HG03066 (cell line): ENCODE results near the gene PRSS23.
"Not testable (repeated sequence)": the region's sequence is repeated elsewhere in the genome, so short reads cannot be mapped to it uniquely, and the experiment has no call there.

Experiments
- ATAC-seq: cut with Tn5 transposase; IDR thresholded peaks from one replicate; pipeline ENCODE4 v1.9.1; 2021; ENCODE audit warnings: low read depth; ENCODE audit not compliant: unreplicated experiment

The PRSS23 gene

DNA sequence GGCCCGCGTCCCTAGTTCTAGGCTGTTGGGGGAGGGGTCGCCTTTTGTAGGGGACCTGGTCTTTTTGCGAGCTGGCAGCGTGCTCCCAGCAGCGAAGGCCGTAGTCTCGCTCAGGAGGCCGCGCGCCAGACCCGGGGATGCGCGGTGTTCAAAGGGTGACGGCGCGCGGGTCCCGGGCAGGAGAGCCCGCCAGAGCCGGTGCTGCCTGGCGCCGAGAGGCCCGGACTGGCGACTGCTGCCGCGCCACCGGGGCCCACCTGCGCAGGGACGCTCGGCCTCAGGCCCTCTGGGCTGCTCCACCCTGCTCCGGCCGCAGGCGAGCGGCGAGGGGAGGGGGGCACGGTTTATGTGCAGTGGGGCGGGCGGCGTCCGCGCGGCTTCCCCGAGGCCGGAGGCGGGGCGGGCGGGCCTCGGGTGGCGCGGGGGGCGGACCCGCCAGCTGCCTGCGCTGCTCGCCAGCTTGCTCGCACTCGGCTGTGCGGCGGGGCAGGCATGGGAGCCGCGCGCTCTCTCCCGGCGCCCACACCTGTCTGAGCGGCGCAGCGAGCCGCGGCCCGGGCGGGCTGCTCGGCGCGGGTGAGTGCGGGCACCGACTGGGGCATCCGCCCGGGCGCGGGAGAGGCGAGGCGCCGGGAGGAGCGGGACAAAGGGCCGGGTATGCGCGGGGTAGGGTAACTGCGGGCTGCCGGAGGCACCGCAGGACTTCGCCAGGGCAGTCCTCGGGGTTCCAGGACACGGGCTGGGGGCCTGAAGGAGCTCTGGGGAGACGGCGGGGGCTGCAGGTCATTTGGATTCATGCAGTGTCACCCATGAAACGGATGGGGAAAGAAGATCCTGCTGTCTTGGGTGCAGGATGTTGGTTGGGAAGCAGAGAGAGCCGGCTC lies at the start of gene PRSS23:
TSS of gene PRSS23 (plus strand) at position 467 of the 884 bp plus-strand sequence. CDS start 7,102 bp downstream, outside the sequence.
- no peak for ATAC-seq

DNA sequence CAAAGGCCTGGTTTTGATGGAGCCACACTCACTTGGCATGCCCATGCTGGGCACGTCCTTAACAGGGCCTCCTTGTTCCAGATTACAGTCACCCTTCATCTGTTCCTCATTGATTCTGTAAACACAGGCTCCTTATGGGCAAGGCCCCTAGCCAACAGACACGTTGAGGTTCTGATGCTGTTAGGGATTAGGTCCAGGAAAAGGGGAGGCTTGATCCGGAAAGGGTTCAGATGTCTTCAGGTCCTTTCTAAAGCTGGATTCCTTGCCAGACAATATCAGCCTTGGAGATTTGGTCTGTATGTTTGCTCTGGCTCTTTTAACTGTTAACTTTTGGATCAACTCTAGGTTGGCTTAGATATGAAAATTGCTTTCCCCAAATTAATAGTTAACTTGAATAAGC lies 46.9 kb upstream of the PRSS23 start:
- no peak for ATAC-seq

DNA sequence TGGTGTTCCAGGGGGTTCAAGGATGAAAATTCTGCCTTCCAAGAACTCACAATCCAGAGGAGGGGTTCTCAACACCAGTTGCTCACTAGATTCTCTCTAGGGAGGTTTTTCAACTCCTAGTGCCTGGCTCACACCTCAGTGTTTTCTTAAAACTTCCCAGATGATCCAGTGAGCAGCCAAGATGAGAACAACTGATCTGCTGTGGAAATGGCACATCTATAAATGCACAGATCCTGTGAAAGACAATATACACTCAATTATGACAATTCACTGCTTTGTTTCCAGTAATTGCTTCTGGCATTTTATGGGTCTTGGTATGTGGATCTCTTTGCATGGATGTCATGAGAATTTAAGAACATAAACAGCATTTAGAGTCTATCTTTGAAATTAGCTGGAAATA lies 45.2 kb upstream of the PRSS23 start:
- ATAC-seq = no peak

GRCh38 chr11:86758171-86758570 lies 42.2 kb upstream of the PRSS23 start:
- ATAC-seq = no peak

GRCh38 chr11:86760577-86760976 lies 39.8 kb upstream of the PRSS23 start:
- no peak for ATAC-seq

- ATAC-seq = no peak
Measured at GRCh38 chr11:86761978-86762377, 38.4 kb upstream of the PRSS23 start.

DNA sequence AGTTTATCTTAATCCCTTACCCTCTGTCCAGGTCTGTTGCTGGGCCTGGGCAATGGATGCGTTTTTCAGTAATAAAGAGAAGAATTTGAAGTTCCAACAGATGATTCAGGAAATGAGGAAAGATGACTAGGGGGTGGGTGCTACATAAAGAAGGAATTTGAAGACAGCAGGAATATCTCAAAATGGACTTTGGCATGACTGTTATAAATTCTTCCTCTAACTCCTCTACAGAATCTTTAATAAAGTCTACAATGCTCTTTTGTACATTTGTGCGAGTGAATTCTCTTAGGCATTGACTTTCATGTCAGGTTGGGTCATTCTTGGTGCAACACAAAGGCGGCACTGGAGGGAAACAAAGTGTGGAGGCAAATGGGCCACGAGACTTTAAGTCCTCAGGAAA lies 35.1 kb upstream of the PRSS23 start:
- no peak for ATAC-seq

- no peak for ATAC-seq
Measured at GRCh38 chr11:86765878-86766277, 34.5 kb upstream of the PRSS23 start.

DNA sequence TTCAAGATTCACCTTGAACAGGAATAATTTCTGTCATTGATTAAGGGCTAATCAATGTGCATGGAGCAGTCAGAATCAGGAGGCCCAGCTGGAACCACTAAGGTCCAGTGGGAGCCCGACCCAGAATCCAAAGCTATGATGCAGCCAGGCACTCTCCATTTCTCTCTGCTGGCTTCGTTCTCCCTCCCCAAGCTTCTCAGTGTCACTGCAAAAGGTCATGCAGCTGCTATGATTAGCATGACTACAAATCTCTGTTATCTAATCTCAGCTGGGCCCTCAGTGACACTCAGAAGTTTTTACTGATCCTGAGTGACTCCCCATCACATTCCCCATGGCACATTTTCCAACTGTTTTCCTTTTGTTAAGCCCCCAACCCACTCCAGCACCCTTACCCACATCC lies 31.1 kb upstream of the PRSS23 start:
- no peak for ATAC-seq

GRCh38 chr11:86770473-86771027 lies 29.8 kb upstream of the PRSS23 start:
- not testable (repeated sequence) for ATAC-seq

- ATAC-seq = no peak
Measured at GRCh38 chr11:86772999-86773398, 27.3 kb upstream of the PRSS23 start.

GRCh38 chr11:86773513-86774252 lies 26.7 kb upstream of the PRSS23 start:
- no peak for ATAC-seq

DNA sequence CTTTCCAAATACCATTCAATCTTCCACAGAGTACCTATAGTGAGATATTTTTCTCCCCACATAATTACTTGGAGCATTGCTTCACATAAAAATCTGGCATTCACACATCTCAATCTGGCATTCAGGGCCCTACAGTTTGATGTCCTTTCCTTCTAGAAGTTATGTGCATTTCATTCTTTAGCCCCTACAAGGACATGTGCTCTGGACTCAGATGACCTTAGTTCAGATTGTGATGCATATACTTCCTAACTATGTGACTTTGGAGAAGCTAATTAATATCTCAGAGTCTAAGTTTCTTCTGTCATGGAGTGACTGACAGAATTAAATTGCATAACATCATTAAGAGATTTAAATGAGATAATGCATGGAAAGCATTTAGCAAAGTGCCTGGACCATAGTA lies 25.9 kb upstream of the PRSS23 start:
- ATAC-seq = no peak

DNA sequence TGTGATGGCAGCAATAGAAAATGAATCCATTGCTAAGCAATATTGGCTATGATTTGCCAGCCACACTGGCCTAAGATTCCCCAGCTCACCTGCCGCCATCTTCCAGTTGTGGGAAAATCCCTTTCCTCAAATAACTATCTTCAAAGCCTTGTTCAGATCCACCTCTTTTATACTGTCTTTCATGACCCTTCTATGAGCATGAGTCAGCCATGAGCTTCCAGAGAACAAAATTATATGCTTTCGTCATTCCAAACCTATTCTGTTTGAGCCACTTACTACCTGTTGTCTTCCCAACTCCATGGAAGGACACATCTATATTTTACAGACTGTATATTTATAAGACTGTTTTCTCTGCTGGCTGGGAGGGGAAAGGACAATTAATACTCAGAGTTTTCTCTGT lies 25.0 kb upstream of the PRSS23 start:
- no peak for ATAC-seq

DNA sequence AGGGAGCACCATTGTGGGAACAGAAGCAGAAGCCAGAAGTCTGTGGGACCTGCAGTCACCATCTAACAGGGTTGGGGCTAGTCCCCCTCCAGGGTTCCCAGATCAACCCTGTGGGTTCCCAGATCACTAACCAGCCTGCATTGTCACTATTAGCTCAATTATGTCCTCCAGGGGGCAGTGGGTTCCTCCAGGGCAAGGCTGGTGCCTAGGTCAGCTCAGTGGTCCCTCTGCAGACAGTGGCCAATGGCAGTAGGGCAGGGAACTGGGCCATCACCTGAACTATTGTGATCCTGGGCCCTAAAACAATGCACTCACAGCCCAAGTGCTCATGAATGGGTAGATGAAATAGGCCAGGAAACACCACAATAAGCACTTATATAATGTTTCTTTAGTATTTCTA lies 18.8 kb upstream of the PRSS23 start:
- ATAC-seq = no peak

DNA sequence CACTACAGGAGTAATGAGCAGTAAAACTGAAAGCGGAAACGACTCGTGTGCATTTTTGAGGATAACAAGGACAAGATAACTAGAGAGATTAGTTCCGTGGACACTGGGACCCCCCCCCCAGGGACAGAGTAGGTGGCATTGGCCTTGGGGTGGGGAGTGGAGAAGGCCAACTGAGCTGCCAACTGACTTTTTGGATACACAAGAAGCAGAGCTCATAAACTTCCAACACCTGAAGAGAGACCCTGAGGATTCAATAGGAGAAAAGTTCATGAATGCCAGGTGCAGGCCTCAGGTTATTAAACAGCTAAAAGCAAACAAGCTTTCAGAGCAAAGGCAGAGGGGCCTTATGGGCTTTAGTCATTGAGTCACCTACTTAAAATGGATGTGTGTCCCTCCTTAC lies 17.6 kb upstream of the PRSS23 start:
- ATAC-seq = no peak

DNA sequence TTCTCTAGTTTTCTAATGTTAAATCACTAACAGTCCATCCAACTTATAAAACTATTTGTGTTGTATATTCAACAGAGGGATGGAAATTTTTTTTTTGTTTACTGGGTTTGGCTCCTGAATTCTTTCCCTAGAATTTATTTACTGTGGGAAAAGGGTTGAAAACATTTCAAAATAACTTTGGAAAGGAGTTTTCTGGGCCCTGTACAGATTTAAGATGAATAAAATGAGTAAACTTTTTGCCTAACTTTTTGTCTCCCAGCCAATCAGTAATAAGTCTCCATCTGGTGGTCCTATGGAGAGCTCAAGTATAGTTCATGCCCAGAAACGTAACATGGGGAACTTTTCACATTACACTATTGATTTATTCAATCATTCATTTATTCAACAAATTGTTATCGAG lies 16.7 kb upstream of the PRSS23 start:
- no peak for ATAC-seq

GRCh38 chr11:86784241-86784681 lies 16.1 kb upstream of the PRSS23 start:
- no peak for ATAC-seq

- ATAC-seq = no peak
Measured at GRCh38 chr11:86785576-86785975, 14.8 kb upstream of the PRSS23 start.

- no peak for ATAC-seq
Measured at GRCh38 chr11:86787018-86787536, 13.3 kb upstream of the PRSS23 start.

- no peak for ATAC-seq
Measured at GRCh38 chr11:86787656-86788055, 12.7 kb upstream of the PRSS23 start.
